PC-9 (cell line): ENCODE results near the gene ACKR1. TPM values are rescaled to one million over a fixed set of nuclear protein-coding genes. Genes with fewer than 3 reads are reported as not detected.
A peak's percentile ranks its signal among the peaks of the same experiment; 100 is the strongest.

Experiments used
- BruUV-seq: library from RNA; stranded (reverse); fragments of 400-500 nt; replicated peaks from 2 replicates; lab custom pipeline; 2021; lab: Mats Ljungman, UMichigan
- CTCF ChIA-PET: fragments of 300-600 bp; sonication (Branson Sonifier 250); formaldehyde crosslinking; loops from one replicate; lab custom pipeline; 2022; ENCODE audit warnings: antibody characterized with exemption; lab: Charles Lee
- POLR2A ChIA-PET: fragments of 300-600 bp; sonication (Branson Sonifier 250); formaldehyde crosslinking; loops from one replicate; lab custom pipeline; 2022; ENCODE audit warnings: antibody characterized with exemption; ENCODE audit not compliant: unreplicated experiment; lab: Charles Lee
- DNase-seq, 2 experiments: peaks; one replicate each; pipeline versions ENCODE4 v3.0.0 to v3.0.0-alpha.2; 2015 to 2022; ENCODE audit warnings: mixed read lengths in 1 of 2
- H2AFZ ChIP-seq: fragments of 200-600 bp; sonication (generic); 2 replicates; pipeline ENCODE4 v1.8.1; 2017; ENCODE audit warnings: antibody characterized with exemption
- H3F3A ChIP-seq: fragments of 200-600 bp; sonication (generic); 2 replicates; pipeline ENCODE4 v1.8.1; 2017; ENCODE audit warnings: antibody characterized with exemption, mild to moderate bottlenecking, low read depth; ENCODE audit not compliant: insufficient read depth
- H3K27ac ChIP-seq: fragments of 200-600 bp; sonication (generic); 2 replicates; pipeline ENCODE4 v1.6.1; 2016; ENCODE audit warnings: mixed run types
- H3K27me3 ChIP-seq: fragments of 200-600 bp; sonication (generic); 2 replicates; pipeline ENCODE4 v1.6.1; 2016; ENCODE audit warnings: low read depth, mixed run types; ENCODE audit not compliant: insufficient read depth
- H3K36me3 ChIP-seq: fragments of 200-600 bp; sonication (generic); 2 replicates; pipeline ENCODE4 v1.6.1; 2016; ENCODE audit warnings: low read depth, mixed run types
- H3K4me1 ChIP-seq: fragments of 200-600 bp; sonication (generic); replicated peaks from 2 replicates; pipeline ENCODE4 v1.6.1; 2016; ENCODE audit warnings: mixed run types; ENCODE audit not compliant: insufficient read depth
- H3K4me2 ChIP-seq: fragments of 200-600 bp; sonication (generic); 2 replicates; pipeline ENCODE4 v1.6.1; 2017; ENCODE audit warnings: mixed run types
- H3K4me3 ChIP-seq: fragments of 200-600 bp; sonication (generic); 2 replicates; pipeline ENCODE4 v1.6.1; 2016; ENCODE audit warnings: mixed run types
- H3K79me2 ChIP-seq: fragments of 200-600 bp; sonication (generic); 2 replicates; pipeline ENCODE4 v1.6.1; 2017; ENCODE audit warnings: low read depth, mixed run types
- H3K9me2 ChIP-seq: fragments of 200-600 bp; sonication (generic); 2 replicates; pipeline ENCODE4 v1.8.1; 2017; ENCODE audit warnings: mild to moderate bottlenecking; ENCODE audit not compliant: insufficient read depth
- H3K9me3 ChIP-seq: fragments of 200-600 bp; sonication (generic); 2 replicates; pipeline ENCODE4 v1.8.1; 2016; ENCODE audit warnings: low read depth; ENCODE audit not compliant: insufficient read depth
- H4K20me1 ChIP-seq: fragments of 200-600 bp; sonication (generic); 2 replicates; pipeline ENCODE4 v1.8.1; 2017; ENCODE audit not compliant: insufficient read depth
- EZH2 ChIP-seq: fragments of 200-600 bp; sonication (generic); IDR thresholded peaks from 2 replicates; pipeline ENCODE4 v1.8.0; 2017; ENCODE audit warnings: antibody characterized with exemption, low read depth
- intact Hi-C: fragments of 100-400 bp; cut with micrococcal nuclease; formaldehyde crosslinking; loops from one replicate; pipeline ENCODE4 v1.10.0; 2022; ENCODE audit not compliant: unreplicated experiment
- total RNA-seq: library from RNA; stranded (reverse); gene quantifications from 2 replicates; pipeline ENCODE4 v1.2.3, GENCODE V29; 2021
- TF ChIP-seq, protein P1 (sequence below): fragments of 200-600 bp; sonication (generic); conservative IDR thresholded peaks from 2 replicates; pipeline ENCODE4 v1.6.1; 2017; ENCODE audit warnings: mixed run types, antibody characterized with exemption, mild to moderate bottlenecking, moderate library complexity

The ACKR1 gene
- total RNA-seq, 1 experiment from 2014 or later, result not detected

DNA sequence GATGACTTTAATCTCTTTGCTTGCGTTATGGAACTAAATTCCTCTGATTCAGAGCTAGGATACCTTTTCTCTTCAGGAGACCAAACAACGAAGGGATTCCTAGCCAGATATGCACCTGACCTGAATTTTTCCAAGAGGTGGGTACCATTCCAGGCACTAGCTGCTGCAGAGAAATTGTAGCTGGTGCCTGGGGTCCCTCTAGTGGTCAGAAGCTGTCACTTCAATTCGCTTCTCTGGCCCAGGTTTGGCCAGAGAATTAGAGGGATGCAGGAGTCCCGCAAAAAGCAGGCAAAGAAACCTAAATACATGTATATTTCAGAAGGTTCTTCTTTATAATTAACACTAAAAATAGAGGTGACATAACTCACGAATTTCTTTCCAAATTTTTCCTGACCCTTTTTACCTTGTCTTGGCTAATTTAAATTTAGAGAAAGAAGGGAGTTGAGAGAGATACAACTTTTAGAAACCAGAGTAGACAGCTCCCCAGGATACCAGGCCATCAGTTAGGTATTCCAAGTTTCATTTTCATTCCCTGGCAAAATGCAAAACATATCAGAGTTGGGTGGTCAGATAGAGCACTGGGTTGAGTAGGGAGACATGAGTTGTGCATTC is 9.6 kb downstream of the ACKR1 start:
- no peaks in the 10 kb centered on the region for H3K36me3 ChIP-seq
- H3K4me2 ChIP-seq, result no peak overlapping the region
- no peak overlapping the region for H3K27ac ChIP-seq
- no peaks in the 10 kb centered on the region for H3K4me1 ChIP-seq
- H3K27me3 ChIP-seq, result peaks cover 47% of the 10 kb centered on the region
- TF ChIP-seq, protein P1, sequence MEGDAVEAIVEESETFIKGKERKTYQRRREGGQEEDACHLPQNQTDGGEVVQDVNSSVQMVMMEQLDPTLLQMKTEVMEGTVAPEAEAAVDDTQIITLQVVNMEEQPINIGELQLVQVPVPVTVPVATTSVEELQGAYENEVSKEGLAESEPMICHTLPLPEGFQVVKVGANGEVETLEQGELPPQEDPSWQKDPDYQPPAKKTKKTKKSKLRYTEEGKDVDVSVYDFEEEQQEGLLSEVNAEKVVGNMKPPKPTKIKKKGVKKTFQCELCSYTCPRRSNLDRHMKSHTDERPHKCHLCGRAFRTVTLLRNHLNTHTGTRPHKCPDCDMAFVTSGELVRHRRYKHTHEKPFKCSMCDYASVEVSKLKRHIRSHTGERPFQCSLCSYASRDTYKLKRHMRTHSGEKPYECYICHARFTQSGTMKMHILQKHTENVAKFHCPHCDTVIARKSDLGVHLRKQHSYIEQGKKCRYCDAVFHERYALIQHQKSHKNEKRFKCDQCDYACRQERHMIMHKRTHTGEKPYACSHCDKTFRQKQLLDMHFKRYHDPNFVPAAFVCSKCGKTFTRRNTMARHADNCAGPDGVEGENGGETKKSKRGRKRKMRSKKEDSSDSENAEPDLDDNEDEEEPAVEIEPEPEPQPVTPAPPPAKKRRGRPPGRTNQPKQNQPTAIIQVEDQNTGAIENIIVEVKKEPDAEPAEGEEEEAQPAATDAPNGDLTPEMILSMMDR, result peak; percentile 92
- no peak for TF ChIP-seq EZH2
- H4K20me1 ChIP-seq, result no peaks in the 10 kb centered on the region
- intact Hi-C loops, result loop anchor here (10.0 kb wide), 1 partner anchor 571 kb away; the partner anchor contains the start of gene DUSP23
- H3K4me3 ChIP-seq, result no peak overlapping the region
- H3K9me3 ChIP-seq, result no peaks in the 10 kb centered on the region
- no peaks in the 10 kb centered on the region for H3K79me2 ChIP-seq
- peak in 1 of 2 experiments; percentile 31 for DNase-seq
- BruUV-seq, result no TSS peak
- no peak overlapping the region for H2AFZ ChIP-seq
- CTCF ChIA-PET, result interaction anchor here (1.0 kb wide), 1 partner anchor 793 kb away, joined by 3 read pairs; no protein-coding TSS in a partner anchor
- POLR2A ChIA-PET, result no interaction called here
- H3K9me2 ChIP-seq, result no peaks in the 10 kb centered on the region
- H3F3A ChIP-seq, result no peaks in the 10 kb centered on the region

DNA sequence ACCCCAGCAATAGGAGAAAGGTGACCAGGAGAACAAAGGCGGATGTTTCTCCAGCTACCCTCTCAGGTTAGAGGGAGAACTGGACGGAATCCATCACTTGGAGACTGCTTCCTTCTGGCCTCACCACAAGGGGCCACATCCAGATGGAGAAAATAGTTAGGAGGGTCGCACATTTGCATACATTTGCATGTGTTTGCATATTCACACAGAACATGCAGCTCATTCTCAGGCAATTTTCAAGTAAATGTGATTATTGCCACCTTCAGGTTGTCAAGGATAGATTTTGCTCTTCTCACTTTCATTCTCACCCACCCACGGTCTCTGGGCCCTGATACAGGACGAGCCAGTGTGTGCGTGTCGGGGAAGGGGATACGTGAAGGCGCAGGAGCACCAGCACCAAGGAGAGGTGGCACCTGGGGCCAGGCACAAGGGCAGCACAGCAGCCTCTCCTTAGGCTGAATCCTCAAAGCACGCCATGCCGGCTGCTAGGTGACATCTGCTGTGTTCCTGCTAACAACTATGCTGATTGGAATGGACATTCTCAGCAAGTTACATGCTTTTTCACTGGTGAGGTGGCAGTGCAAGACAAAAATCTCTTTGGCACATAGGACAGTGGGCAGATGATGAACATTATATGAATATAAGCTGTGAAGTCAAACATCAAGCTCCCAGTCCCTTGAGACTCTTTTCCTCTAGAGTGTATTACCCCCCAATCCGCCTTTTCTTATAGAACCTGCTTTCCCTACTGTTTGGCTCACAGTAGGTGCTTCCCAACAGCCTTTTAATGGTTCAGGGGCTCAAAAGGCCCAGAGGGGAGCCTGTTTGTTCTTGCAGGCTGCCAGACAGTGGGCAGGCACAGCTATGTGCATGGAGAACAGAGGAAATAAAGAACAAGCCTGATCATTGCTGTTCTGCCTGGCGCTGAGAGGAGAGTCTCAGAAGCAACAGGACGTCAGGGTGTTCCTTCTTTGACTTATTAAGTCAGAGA is 14.3 kb downstream of the ACKR1 start:
- H3F3A ChIP-seq, result no peaks in the 10 kb centered on the region
- no peak overlapping the region for H3K4me3 ChIP-seq
- POLR2A ChIA-PET, result no interaction called here
- no peak for DNase-seq
- H2AFZ ChIP-seq, result no peak overlapping the region
- TF ChIP-seq, protein P1, result no peak
- TF ChIP-seq EZH2, result no peak
- H3K9me3 ChIP-seq, result no peaks in the 10 kb centered on the region
- H4K20me1 ChIP-seq, result no peaks in the 10 kb centered on the region
- intact Hi-C loops, result loop anchor here (10.0 kb wide), 1 partner anchor 566 kb away; the partner anchor contains the start of gene DUSP23
- H3K27me3 ChIP-seq, result peaks cover 34% of the 10 kb centered on the region
- CTCF ChIA-PET, result no interaction called here
- H3K4me1 ChIP-seq, result no peaks in the 10 kb centered on the region
- no TSS peak for BruUV-seq
- no peak overlapping the region for H3K27ac ChIP-seq
- no peak overlapping the region for H3K4me2 ChIP-seq
- no peaks in the 10 kb centered on the region for H3K9me2 ChIP-seq
- H3K79me2 ChIP-seq, result no peaks in the 10 kb centered on the region
- H3K36me3 ChIP-seq, result no peaks in the 10 kb centered on the region

- Histone ChIP-seq H3K4me2 (no peak overlapping the region), H3F3A (no peaks in the 10 kb centered on the region), H3K27ac (no peak overlapping the region), H3K9me2 (no peaks in the 10 kb centered on the region), H4K20me1 (no peaks in the 10 kb centered on the region), H3K4me1 (no peaks in the 10 kb centered on the region), H3K9me3 (no peaks in the 10 kb centered on the region), H3K36me3 (no peaks in the 10 kb centered on the region), H3K27me3 (peaks cover 15% of the 10 kb centered on the region), H3K4me3 (no peak overlapping the region), H2AFZ (no peak overlapping the region), H3K79me2 (no peaks in the 10 kb centered on the region)
- DNase-seq, result no peak
- no TSS peak for BruUV-seq
- CTCF ChIA-PET, result no interaction called here
- TF ChIP-seq, protein P1, result no peak
- no peak for TF ChIP-seq EZH2
- POLR2A ChIA-PET, result no interaction called here
- intact Hi-C loops, result no loop called here
Observed at GRCh38 chr1:159222075-159222865, 17.6 kb downstream of the ACKR1 start.
